ENCODE data around the gene GPR107. TPM values are rescaled to one million over a fixed set of nuclear protein-coding genes. Genes with fewer than 3 reads are reported as not detected.
"Not testable (repeated sequence)": the region's sequence is repeated elsewhere in the genome, so short reads cannot be mapped to it uniquely, and the experiment has no call there.

GPR107 gene
- total RNA-seq, 2 donors from 2014 or later: 42.2 to 51.2 TPM

DNA sequence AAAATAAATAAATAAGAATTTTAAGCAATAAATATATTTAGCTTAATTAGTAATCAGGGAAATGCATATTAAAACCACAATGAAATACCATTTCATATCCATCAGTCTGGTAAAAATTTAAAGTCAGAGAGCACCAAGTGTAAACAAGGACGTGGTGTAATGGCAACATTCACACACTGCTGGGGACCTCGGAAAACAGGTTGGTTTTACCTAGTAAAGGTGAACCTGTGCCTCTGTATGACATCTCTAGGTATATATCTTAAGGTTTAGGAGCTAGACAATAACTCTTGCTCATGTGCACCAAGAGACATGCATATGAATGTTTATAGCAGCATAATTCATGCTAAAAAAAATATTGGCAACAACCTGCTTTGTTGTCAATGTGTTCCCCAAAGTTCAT lies 40.4 kb upstream of the GPR107 start:
- no peaks in the 10 kb centered on the region for H3K9me3 ChIP-seq
- no peaks in the 10 kb centered on the region for H3K27me3 ChIP-seq
- no peak for TF ChIP-seq CTCF (IDR thresholded peaks at IDR 0.05)
- no peak for DNase-seq
- H3K4me3 ChIP-seq: no peak overlapping the region
- H3K9ac ChIP-seq (ENCODE audit: low read depth in 2 of 2, low read length in 2 of 2): no peak overlapping the region
- no peaks in the 10 kb centered on the region for H3K4me1 ChIP-seq
- intact Hi-C loops (cut with DNase I): no loop called here
- H3K27ac ChIP-seq: no peak overlapping the region
- no peaks in the 10 kb centered on the region for H3K36me3 ChIP-seq

- no peak overlapping the region for H3K27ac ChIP-seq
- no peaks in the 10 kb centered on the region for H3K9me3 ChIP-seq
- H3K36me3 ChIP-seq: no peaks in the 10 kb centered on the region
- no peak for DNase-seq
- H3K9ac ChIP-seq (ENCODE audit: low read depth in 2 of 2, low read length in 2 of 2): no peak overlapping the region
- intact Hi-C loops (cut with DNase I): no loop called here
- no peak for TF ChIP-seq CTCF (IDR thresholded peaks at IDR 0.05)
- no peaks in the 10 kb centered on the region for H3K27me3 ChIP-seq
- H3K4me3 ChIP-seq: no peak overlapping the region
- no peaks in the 10 kb centered on the region for H3K4me1 ChIP-seq
Observed at GRCh38 chr9:130015353-130016019, 38.2 kb upstream of the GPR107 start.

DNA sequence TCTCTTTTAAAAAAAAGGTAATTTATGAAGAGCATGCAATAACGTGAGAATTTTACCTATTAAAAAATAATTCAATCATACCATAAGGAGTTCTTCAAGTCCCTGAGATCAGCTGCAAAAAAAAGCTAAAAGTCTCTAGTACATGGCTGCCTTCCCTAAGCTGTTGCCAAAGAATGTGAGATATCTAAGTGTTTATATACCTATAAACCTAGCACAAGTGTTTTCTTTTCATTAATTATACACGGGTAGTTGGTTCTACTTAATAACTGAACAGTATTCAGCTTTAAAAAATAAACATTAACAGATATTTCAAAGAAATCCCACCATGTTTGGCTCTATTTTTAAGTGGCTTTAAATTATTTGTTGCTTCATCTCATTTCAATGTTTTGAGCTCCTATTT lies 36.6 kb upstream of the GPR107 start:
- H3K27ac ChIP-seq: no peak overlapping the region
- no peak for TF ChIP-seq CTCF (IDR thresholded peaks at IDR 0.05)

DNA sequence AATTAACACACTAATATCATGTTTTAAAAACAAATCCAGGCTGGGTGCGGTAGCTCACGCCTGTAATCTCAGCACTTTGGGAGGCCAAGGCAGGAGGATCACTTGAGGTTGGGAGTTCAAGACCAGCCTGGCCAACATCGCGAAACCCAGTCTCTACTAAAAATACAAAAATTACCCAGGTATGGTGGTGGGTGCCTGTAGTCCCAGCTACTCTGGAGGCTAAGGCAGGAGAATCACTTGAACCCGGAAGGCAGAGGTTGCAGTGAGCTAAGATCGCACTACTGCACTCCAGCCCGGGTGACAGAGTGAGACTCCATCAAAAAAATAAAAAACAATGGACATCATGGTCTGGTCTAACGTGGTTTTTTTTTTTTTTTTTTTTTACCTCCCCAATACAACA lies 36.2 kb upstream of the GPR107 start:
- H3K9me3 ChIP-seq; H3K27me3 ChIP-seq; H3K9ac ChIP-seq (ENCODE audit: low read depth in 2 of 2, low read length in 2 of 2); H3K4me3 ChIP-seq; H3K27ac ChIP-seq; H3K36me3 ChIP-seq; H3K4me1 ChIP-seq; intact Hi-C loops (cut with DNase I); DNase-seq: not testable (repeated sequence)

More for the DNA sequence above, 36.6 kb upstream of the GPR107 start:
- no peaks in the 10 kb centered on the region for H3K4me1 ChIP-seq
- no peaks in the 10 kb centered on the region for H3K36me3 ChIP-seq
- no peak for DNase-seq
- no peaks in the 10 kb centered on the region for H3K27me3 ChIP-seq
- intact Hi-C loops (cut with DNase I): no loop called here
- H3K4me3 ChIP-seq: no peak overlapping the region
- no peak overlapping the region for H3K9ac ChIP-seq (ENCODE audit: low read depth in 2 of 2, low read length in 2 of 2)
- H3K9me3 ChIP-seq: no peaks in the 10 kb centered on the region

DNA sequence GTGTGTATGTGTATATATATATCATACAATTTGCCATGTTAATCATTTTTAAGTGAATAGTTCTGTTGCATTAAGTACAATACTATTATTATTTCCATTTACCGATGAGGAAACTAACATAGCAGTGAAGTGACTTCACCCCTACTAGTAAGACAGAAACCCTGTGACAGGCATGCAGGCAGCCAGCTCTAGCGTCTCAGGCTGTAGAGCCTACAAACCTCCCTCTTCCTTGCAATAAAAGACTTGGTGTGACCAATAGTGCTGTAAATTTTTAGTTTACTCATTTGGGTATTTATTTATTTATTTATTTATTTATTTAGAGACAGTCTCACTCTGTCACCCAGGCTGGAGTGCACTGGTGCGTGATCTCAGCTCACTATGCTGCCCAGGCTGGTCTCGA lies 35.4 kb upstream of the GPR107 start:
- Histone ChIP-seq H3K4me1 (no peaks in the 10 kb centered on the region), H3K9me3 (no peaks in the 10 kb centered on the region), H3K4me3 (no peak overlapping the region), H3K27ac (no peak overlapping the region), H3K9ac (ENCODE audit: low read depth in 2 of 2, low read length in 2 of 2) (no peak overlapping the region), H3K36me3 (no peaks in the 10 kb centered on the region), H3K27me3 (no peaks in the 10 kb centered on the region)
- TF ChIP-seq CTCF (IDR thresholded peaks at IDR 0.05): no peak
- intact Hi-C loops (cut with DNase I): no loop called here
- no peak for DNase-seq

DNA sequence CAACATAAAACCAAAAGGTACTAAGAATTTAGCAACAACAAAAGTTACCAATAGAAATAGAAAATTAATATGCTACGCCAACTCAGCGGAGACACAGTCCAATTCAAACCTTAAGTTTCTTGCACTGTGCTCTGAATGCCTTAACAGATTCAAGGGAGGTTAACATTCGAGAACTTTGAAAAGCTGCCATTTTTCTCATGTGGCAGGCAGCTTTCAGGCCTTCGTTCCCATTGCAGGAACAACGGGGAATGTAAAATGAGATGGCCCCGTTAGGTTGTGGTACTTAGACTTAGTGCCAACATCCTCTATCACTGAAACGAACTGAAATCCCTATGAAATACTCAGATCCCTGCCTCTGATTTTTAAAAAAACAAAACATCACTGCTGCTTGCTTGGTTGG lies 33.1 kb upstream of the GPR107 start:
- Histone ChIP-seq H3K9me3 (no peaks in the 10 kb centered on the region), H3K27me3 (no peaks in the 10 kb centered on the region), H3K36me3 (no peaks in the 10 kb centered on the region), H3K4me1 (no peaks in the 10 kb centered on the region), H3K27ac (no peak overlapping the region), H3K4me3 (no peak overlapping the region), H3K9ac (ENCODE audit: low read depth in 2 of 2, low read length in 2 of 2) (no peak overlapping the region)
- DNase-seq: no peak
- intact Hi-C loops (cut with DNase I): no loop called here
- TF ChIP-seq CTCF (IDR thresholded peaks at IDR 0.05): no peak
